KBM-7 (cell line): ENCODE measurements around the gene CDKAL1.
"Not testable (repeated sequence)": the region's sequence is repeated elsewhere in the genome, so short reads cannot be mapped to it uniquely, and the experiment has no call there.

ENCODE experiments used
- DNase-seq: peaks from one replicate; pipeline ENCODE4 v3.0.0-alpha.2; 2015
- in situ Hi-C: fragments of 300-500 bp; cut with MboI; formaldehyde crosslinking; loops from 2 replicates; pipeline ENCODE4 v1.14.3; 2020; ENCODE audit warnings: low sequenced_read_pairs, low pct_unique_long_range_greater_than_20kb, mixed read lengths

Gene CDKAL1

DNA sequence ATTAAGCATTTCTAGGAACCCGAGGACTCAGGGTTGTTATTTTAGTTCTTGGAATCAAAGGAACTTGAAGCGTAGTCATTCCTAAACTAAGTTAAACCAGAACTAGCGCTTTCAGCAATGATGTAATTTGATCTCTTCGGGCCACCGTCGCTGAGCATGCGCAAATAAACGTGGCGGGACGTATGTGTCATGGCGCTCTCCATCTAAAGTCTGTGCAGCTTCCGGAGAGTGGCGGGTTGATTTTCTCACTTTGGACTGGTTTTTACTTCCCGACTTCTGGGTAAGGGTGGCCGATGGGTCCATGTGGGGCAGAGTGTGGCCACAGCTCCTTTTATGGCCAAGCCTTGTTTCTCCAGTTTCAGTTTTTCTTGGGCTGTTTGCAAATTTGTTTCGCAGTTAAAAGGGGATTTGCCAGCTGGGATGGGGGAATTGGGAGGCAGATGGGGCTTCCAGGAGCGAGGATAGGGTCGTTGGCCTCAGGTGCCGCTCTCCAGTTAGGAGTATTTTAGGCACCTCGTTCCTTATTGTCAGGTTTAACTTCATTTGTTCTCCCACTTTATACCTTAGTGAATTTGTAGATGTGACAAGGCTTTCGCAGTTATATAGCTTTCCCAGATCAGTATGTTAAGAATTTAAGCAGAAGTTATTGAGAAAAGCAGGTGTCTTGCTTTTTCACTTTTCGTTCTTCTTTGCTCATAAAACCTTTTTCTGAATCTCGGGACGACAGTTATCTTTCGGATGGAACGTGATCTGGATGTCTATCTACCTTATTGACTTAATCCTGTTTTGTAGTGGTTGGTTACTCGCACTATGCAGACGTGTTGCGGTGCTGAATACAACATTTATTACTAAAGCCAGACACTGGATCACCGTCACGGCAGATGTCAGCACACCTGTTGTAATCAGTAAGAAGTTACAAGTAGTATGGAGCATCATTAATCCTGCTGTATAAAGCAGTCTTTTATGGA is at the start of gene CDKAL1:
CDKAL1 (plus strand) TSS at position 163 of the 968 bp plus-strand sequence. CDS start 11,894 bp downstream, outside the sequence.
- in situ Hi-C loops: loop anchor here (25.0 kb wide), 1 partner anchor 247 kb away; no protein-coding TSS in a partner anchor
- DNase-seq: peak; percentile 87

DNA sequence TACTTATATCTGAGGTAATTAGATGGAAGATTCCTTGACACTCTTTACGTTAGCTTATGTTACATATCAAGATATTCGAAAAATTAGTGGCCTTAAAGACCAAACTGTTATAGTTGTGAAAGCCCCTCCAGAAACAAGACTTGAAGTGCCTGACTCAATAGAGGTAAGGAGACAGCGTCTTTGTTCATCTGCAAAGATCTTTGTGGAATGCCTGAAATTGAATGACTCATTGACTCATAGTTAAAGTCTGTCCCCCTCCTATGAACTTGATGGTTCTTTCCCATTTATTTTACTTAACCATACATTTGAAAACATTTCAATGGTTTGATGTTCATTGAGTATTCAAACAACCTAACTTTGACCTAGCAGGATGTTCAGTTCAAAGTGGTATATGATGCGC is 47.6 kb upstream of the CDKAL1 start:
- DNase-seq: no peak
- in situ Hi-C loops: no loop called here

DNA sequence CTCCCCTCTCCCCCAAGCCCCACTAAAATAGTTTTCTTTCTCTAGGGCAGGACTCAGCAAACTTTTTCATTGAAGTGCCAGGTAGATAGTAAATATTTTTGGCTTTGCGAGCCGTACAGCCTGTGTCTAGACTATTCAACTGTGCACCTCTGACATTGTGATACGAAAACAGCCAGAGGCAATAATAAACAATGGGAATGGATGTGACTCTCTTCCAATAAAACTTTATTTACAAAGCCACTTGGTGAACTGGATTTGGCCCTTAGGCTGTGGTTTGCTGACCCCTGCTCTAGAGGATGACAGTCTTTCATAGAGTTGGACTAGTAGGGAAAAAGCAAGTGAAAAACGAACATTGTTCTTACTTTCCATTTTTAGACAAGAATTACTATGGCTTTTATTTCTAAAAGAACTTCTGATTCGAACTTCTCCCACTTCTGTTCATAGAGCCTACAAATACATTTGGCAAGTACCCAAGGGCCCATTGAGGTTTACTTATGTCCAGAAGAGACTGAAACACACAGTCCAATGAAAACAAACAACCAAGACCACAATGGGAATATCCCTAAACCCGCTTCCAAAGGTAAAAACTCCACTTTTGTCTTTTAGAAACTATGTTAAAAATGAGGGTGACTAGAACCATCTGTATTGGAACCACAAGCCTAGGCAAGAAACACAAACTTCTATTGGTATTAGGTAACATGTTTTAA is 46.4 kb upstream of the CDKAL1 start:
- DNase-seq: no peak

DNA sequence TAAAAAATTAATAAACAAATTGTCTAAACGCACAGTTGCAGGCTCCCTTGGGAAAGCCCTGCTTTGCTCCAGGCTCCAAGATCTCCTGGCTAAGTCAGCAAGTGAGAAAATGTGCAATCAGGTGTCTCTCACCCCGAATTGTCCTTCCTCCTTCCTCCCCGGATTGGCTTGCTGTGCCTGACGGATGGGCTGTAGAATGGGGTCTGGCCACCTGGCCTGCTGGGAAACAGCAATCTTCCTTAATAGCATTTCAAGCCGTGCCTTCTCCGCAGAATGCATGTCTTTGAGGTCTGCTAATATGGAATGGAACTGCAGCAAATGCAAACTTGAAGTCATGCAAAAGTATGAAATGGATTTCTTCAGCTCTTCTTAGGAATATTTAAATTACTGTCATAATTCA is 43.7 kb upstream of the CDKAL1 start:
- in situ Hi-C loops: no loop called here
- DNase-seq: no peak

More for the DNA sequence above, 46.4 kb upstream of the CDKAL1 start:
- in situ Hi-C loops: no loop called here

DNA sequence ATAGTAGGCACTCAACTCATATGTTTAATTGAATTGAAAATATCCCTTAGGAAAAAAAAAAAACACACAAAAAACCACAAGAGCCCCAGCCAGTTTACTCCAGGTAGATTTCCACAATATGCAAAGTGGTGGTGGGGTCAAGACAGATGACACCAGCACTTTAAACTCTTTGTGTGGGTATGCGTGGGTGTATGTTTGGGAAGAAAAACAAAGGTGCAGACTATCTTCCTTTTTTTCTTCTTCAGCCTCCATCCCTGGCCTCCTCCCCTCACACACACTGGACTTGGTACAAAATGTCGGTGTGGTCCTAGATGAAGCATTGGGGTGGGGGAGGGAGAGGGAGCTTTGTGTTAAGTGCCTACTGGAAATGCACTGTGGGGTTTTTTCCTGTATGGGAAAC is 42.2 kb upstream of the CDKAL1 start:
- DNase-seq: no peak
- in situ Hi-C loops: no loop called here

DNA sequence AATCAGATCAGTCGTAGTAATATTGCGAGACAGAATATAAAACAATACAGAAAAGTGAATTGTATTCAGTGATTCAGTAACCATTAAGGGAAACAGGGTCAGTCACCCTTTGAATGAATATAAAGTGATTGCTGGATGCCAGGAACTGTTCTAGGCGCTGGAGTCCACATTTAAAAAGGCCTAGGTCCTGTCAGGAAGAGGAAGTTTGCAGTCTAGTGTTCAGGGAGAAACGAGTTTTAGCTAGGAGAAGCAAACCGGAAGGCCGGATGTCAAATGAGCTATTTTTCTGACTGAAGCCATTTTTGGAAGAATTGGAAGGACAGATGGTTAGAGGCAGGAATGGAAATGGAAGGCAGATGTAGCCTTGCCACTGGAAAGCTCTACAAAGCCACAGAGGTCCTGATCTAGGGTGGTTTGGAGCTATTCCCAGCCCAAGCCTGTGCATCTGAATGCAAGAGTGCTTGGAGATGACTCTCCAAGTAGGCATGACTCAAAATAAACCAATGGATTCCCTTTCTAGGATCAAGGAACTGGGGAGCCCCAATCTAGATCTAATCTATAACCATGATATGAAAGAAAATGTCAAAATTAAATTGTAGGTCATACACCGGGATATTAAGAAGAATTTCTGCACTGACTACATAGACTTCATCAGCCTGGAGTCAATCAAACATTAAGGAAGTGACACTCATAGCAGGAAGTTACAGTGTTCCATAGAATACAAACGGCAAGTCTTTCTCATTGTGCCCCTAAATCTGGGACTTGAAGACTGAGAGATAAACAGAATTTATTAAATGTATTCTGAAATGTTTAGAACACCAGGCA is 36.8 kb upstream of the CDKAL1 start:
- no peak for DNase-seq
- in situ Hi-C loops: no loop called here

DNA sequence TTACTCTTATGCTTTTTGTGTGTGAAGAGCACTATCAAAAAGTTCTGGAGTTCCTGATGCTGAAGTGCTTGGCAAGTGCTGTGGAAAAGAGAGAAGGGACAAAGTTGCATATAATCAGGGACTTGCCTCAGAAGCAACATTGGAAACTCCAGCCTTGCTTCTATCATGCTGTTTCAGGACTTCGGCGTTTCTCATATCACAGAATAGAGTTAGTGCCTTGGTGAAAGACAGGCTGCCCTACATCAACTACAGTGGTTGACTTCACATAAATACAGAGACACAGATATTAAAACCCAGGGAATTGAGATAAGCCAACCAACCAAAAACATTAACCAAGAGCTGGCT is 36.2 kb upstream of the CDKAL1 start:
- DNase-seq: no peak
- in situ Hi-C loops: no loop called here

GRCh38 chr6:20509212-20509611 is 25.0 kb upstream of the CDKAL1 start:
- no peak for DNase-seq
- in situ Hi-C loops: loop anchor here (25.0 kb wide), 1 partner anchor 422 kb away; no protein-coding TSS in a partner anchor

DNA sequence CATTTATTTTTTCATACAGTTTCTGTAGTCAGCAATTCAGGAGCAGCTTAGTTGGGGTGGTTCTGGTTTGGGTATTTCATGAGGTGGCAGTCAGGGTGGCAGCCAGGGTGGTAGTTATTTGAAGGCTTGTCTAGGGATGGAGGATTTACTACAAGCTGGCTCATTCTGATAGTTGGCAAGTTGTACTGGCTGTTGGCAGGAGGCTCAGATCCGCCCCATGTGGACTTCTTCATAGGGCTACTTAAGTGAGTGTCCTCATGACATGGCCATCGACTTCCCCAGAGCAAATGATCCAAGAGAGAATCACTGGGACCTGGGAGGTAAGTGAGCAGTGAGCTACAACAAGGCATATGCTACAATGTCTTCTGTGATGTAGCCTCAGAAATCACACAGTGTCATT is 22.4 kb upstream of the CDKAL1 start:
- no peak for DNase-seq
- in situ Hi-C loops: loop anchor here (25.0 kb wide), 1 partner anchor 425 kb away; no protein-coding TSS in a partner anchor

- DNase-seq: not testable (repeated sequence)
- in situ Hi-C loops: loop anchor here (25.0 kb wide), 1 partner anchor 238 kb away; no protein-coding TSS in a partner anchor
Measured at GRCh38 chr6:20525208-20525607, 9.0 kb upstream of the CDKAL1 start.

DNA sequence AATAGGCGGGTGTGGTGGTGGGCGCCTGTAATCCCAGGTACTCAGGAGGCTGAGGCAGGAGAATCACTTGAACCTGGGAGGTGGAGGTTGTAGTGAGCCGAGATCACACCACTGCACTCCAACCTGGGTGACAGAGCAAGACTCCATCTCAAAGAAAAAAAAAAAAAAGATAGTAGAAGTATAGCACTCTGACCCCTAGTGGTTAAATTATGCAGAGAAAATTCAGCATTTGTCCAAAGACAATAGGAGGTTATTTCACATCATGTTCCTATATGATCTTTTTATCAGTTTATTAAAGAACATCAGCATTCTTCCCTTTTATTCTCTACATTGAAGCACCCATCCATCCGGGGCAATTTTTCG is 5.2 kb upstream of the CDKAL1 start:
- in situ Hi-C loops: loop anchor here (25.0 kb wide), 1 partner anchor 242 kb away; no protein-coding TSS in a partner anchor
- peak; percentile 78 for DNase-seq

- in situ Hi-C loops: loop anchor here (25.0 kb wide), 1 partner anchor 246 kb away; no protein-coding TSS in a partner anchor
Measured at GRCh38 chr6:20532881-20533280, 1.4 kb upstream of the CDKAL1 start.

GRCh38 chr6:20533746-20534294 is 437 bp upstream of the CDKAL1 start:
- in situ Hi-C loops: loop anchor here (25.0 kb wide), 1 partner anchor 247 kb away; no protein-coding TSS in a partner anchor
- peak; percentile 18 for DNase-seq

More at GRCh38 chr6:20532881-20533280, 1.4 kb upstream of the CDKAL1 start:
- DNase-seq: no peak

- no peak for DNase-seq
- in situ Hi-C loops: loop anchor here (25.0 kb wide), 1 partner anchor 251 kb away; no protein-coding TSS in a partner anchor
Measured at GRCh38 chr6:20538131-20538662, 3.9 kb downstream of the CDKAL1 start.

- DNase-seq: no peak
- in situ Hi-C loops: loop anchor here (25.0 kb wide), 1 partner anchor 252 kb away; no protein-coding TSS in a partner anchor
Measured at GRCh38 chr6:20538907-20539306, 4.7 kb downstream of the CDKAL1 start.

- in situ Hi-C loops: loop anchor here (25.0 kb wide), 1 partner anchor 252 kb away; no protein-coding TSS in a partner anchor
- no peak for DNase-seq
Measured at GRCh38 chr6:20539387-20539786, 5.1 kb downstream of the CDKAL1 start.

- in situ Hi-C loops: loop anchor here (25.0 kb wide), 1 partner anchor 253 kb away; no protein-coding TSS in a partner anchor
- no peak for DNase-seq
Measured at GRCh38 chr6:20540683-20541082, 6.4 kb downstream of the CDKAL1 start.

GRCh38 chr6:20541382-20541781 is 7.1 kb downstream of the CDKAL1 start:
- in situ Hi-C loops: loop anchor here (25.0 kb wide), 1 partner anchor 254 kb away; no protein-coding TSS in a partner anchor
- DNase-seq: no peak
